ENCODE results near the gene SNX25.
"Not testable (repeated sequence)": the region's sequence is repeated elsewhere in the genome, so short reads cannot be mapped to it uniquely, and the experiment has no call there.

SNX25 gene

GRCh38 chr4:185352202-185352601 is 142.8 kb downstream of the SNX25 start:
- no peak for DNase-seq

- no peak for DNase-seq
Observed at GRCh38 chr4:185352741-185353140, 143.3 kb downstream of the SNX25 start.

- no peak for DNase-seq
Observed at GRCh38 chr4:185357211-185357610, 147.8 kb downstream of the SNX25 start.

- DNase-seq, result no peak
Observed at GRCh38 chr4:185357733-185358440, 148.5 kb downstream of the SNX25 start.

GRCh38 chr4:185358514-185358913 is 149.1 kb downstream of the SNX25 start:
- no peak for DNase-seq

GRCh38 chr4:185358959-185359358 is 149.6 kb downstream of the SNX25 start:
- no peak for DNase-seq

- DNase-seq, result no peak
Observed at GRCh38 chr4:185359767-185360446, 150.5 kb downstream of the SNX25 start.

- no peak for DNase-seq
Observed at GRCh38 chr4:185361872-185362271, 152.5 kb downstream of the SNX25 start.

GRCh38 chr4:185362570-185362969 is 153.2 kb downstream of the SNX25 start:
- not testable (repeated sequence) for DNase-seq

- DNase-seq, result no peak
Observed at GRCh38 chr4:185363251-185363650, 153.9 kb downstream of the SNX25 start.

GRCh38 chr4:185364886-185365285 is 155.5 kb downstream of the SNX25 start:
- no peak for DNase-seq

GRCh38 chr4:185369731-185370130 is 160.3 kb downstream of the SNX25 start:
- DNase-seq, result no peak

GRCh38 chr4:185370268-185370949 is 161.0 kb downstream of the SNX25 start:
- DNase-seq, result no peak

GRCh38 chr4:185371702-185372101 is 162.3 kb downstream of the SNX25 start:
- no peak for DNase-seq

- no peak for DNase-seq
Observed at GRCh38 chr4:185374027-185374426, 164.6 kb downstream of the SNX25 start.

- DNase-seq, result no peak
Observed at GRCh38 chr4:185374573-185374972, 165.2 kb downstream of the SNX25 start.

- DNase-seq, result no peak
Observed at GRCh38 chr4:185378264-185378663, 168.9 kb downstream of the SNX25 start.

- DNase-seq, result no peak
Observed at GRCh38 chr4:185379326-185380295, 170.2 kb downstream of the SNX25 start.

- no peak for DNase-seq
Observed at GRCh38 chr4:185380320-185380719, 170.9 kb downstream of the SNX25 start.

- no peak for DNase-seq
Observed at GRCh38 chr4:185381288-185382196, 172.1 kb downstream of the SNX25 start.

- DNase-seq, result no peak
Observed at GRCh38 chr4:185382754-185383153, 173.4 kb downstream of the SNX25 start.

GRCh38 chr4:185383451-185383850 is 174.1 kb downstream of the SNX25 start:
- no peak for DNase-seq

Data from NCI-H774 (cell line).